GM18868 (cell line): ENCODE results near the gene DDX51.
"Not testable (repeated sequence)": the region's sequence is repeated elsewhere in the genome, so short reads cannot be mapped to it uniquely, and the experiment has no call there.

Experiments used
- ATAC-seq: cut with Tn5 transposase; IDR thresholded peaks from one replicate; pipeline ENCODE4 v1.9.1; 2021; ENCODE audit warnings: mild to moderate bottlenecking, moderate library complexity; ENCODE audit not compliant: unreplicated experiment

The DDX51 gene

GRCh38 chr12:132154941-132155770 lies 11.0 kb upstream of the DDX51 start:
- no peak for ATAC-seq

GRCh38 chr12:132154341-132154761 lies 10.2 kb upstream of the DDX51 start:
- no peak for ATAC-seq

- ATAC-seq = peak; percentile 83
Observed at GRCh38 chr12:132153501-132154340, 9.6 kb upstream of the DDX51 start.

GRCh38 chr12:132152953-132153352 lies 8.8 kb upstream of the DDX51 start:
- ATAC-seq = no peak

GRCh38 chr12:132152411-132152821 lies 8.3 kb upstream of the DDX51 start:
- no peak for ATAC-seq

GRCh38 chr12:132151766-132152410 lies 7.8 kb upstream of the DDX51 start:
- no peak for ATAC-seq

GRCh38 chr12:132151145-132151765 lies 7.1 kb upstream of the DDX51 start:
- no peak for ATAC-seq

- ATAC-seq = no peak
Observed at GRCh38 chr12:132150780-132151144, 6.6 kb upstream of the DDX51 start.

- ATAC-seq = not testable (repeated sequence)
Observed at GRCh38 chr12:132149526-132149925, 5.4 kb upstream of the DDX51 start.

- no peak for ATAC-seq
Observed at GRCh38 chr12:132148368-132149045, 4.4 kb upstream of the DDX51 start.

- no peak for ATAC-seq
Observed at GRCh38 chr12:132147423-132148367, 3.6 kb upstream of the DDX51 start.

- ATAC-seq = no peak
Observed at GRCh38 chr12:132146772-132147422, 2.8 kb upstream of the DDX51 start.

GRCh38 chr12:132146098-132146497 lies 2.0 kb upstream of the DDX51 start:
- ATAC-seq = no peak

- ATAC-seq = no peak
Observed at GRCh38 chr12:132145334-132145733, 1.2 kb upstream of the DDX51 start.

GRCh38 chr12:132144810-132145168 lies 670 bp upstream of the DDX51 start:
- no peak for ATAC-seq

- peak; percentile 30 for ATAC-seq
Observed at GRCh38 chr12:132143336-132144071, 615 bp downstream of the DDX51 start.

- ATAC-seq = no peak
Observed at GRCh38 chr12:132142679-132143335, 1.3 kb downstream of the DDX51 start.
